ENCODE data around the gene EIF2D.

DNA sequence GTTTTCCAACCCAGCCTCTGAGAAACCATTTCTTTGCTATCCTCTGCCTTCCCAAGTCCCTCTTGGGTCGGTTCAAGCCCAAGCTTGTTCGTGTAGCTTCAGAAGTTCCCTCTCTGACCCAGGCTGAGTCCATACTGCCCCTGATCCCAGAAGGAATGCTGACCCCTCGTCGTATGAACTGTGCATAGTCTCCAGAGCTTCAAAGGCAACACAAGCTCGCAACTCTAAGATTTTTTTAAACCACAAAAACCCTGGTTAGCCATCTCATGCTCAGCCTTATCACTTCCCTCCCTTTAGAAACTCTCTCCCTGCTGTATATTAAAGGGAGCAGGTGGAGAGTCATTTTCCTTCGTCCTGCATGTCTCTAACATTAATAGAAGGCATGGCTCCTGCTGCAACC is 23.8 kb downstream of the EIF2D start:
- no peak for TF ChIP-seq EZH2 (IDR thresholded peaks at IDR 0.05; ENCODE audit: low read depth, low read length, severe bottlenecking)
- no peak for TF ChIP-seq SRF (IDR thresholded peaks at IDR 0.05; ENCODE audit: low read depth, low read length)
- TF ChIP-seq NRF1 (IDR thresholded peaks at IDR 0.05; ENCODE audit: low read depth, low read length), result no peak
- TF ChIP-seq, protein P1, sequence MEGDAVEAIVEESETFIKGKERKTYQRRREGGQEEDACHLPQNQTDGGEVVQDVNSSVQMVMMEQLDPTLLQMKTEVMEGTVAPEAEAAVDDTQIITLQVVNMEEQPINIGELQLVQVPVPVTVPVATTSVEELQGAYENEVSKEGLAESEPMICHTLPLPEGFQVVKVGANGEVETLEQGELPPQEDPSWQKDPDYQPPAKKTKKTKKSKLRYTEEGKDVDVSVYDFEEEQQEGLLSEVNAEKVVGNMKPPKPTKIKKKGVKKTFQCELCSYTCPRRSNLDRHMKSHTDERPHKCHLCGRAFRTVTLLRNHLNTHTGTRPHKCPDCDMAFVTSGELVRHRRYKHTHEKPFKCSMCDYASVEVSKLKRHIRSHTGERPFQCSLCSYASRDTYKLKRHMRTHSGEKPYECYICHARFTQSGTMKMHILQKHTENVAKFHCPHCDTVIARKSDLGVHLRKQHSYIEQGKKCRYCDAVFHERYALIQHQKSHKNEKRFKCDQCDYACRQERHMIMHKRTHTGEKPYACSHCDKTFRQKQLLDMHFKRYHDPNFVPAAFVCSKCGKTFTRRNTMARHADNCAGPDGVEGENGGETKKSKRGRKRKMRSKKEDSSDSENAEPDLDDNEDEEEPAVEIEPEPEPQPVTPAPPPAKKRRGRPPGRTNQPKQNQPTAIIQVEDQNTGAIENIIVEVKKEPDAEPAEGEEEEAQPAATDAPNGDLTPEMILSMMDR (IDR thresholded peaks at IDR 0.05; ENCODE audit: control extremely low read depth in 1 of 3, insufficient read depth in 1 of 3, low read depth in 1 of 3, low read length in 3 of 3), result no peak
- no peak for TF ChIP-seq CHD1 (IDR thresholded peaks at IDR 0.05; ENCODE audit: low read depth, low read length)
- TF ChIP-seq POLR2A (IDR thresholded peaks at IDR 0.05; ENCODE audit: control extremely low read depth in 1 of 2, low read depth in 2 of 2, low read length in 2 of 2), result no peak
- no peak for TF ChIP-seq RAD21 (IDR thresholded peaks at IDR 0.05 in 1 of 2, conservative IDR thresholded peaks at IDR 0.05 in 1 of 2; ENCODE audit: low read depth in 2 of 2, low read length in 2 of 2)
- TF ChIP-seq HDAC2 (IDR thresholded peaks at IDR 0.05; ENCODE audit: borderline replicate concordance in 1 of 2, low read depth in 2 of 2, low read length in 2 of 2), result no peak
- no peak for TF ChIP-seq POLR2AphosphoS5 (IDR thresholded peaks at IDR 0.05; ENCODE audit: low read depth, low read length)
- TF ChIP-seq SIN3A (conservative IDR thresholded peaks at IDR 0.05 in 1 of 2, IDR thresholded peaks at IDR 0.05 in 1 of 2; ENCODE audit: low read depth in 1 of 2, low read length in 2 of 2), result no peak
- no peak for TF ChIP-seq MAFK (IDR thresholded peaks at IDR 0.05; ENCODE audit: low read depth, low read length)
- TF ChIP-seq BRCA1 (IDR thresholded peaks at IDR 0.05; ENCODE audit: low read depth, low read length), result no peak
- TF ChIP-seq EP300 (IDR thresholded peaks at IDR 0.05; ENCODE audit: borderline replicate concordance in 1 of 2, low read depth in 2 of 2, low read length in 2 of 2), result no peak
- TF ChIP-seq JUND (IDR thresholded peaks at IDR 0.05; ENCODE audit: low read length), result no peak

Measured in H1 (cell line).